ENCODE data around the gene PRKCE.

Gene PRKCE

GRCh38 chr2:45814951-45815621, 163.6 kb downstream of the PRKCE start:
- DNase-seq: no peak

DNA sequence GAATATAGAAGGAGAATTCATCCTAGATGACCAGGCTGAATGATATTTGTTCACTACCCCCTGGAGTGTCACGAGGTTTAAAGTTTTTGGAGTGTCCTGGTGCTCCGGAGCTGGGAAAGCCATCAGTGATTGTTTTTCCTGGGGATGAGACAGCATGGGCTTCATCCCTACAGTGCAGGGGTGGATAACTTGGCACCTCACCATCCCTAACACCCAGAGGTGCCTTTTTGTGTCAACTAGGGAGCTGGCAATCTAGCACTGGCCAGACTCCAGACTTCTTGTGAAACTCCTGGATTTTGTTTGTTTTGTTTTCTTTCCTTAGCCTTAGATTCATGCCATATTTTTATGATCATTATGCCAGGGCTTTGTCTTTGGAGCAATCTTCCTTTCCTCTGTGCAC, 164.8 kb downstream of the PRKCE start:
- DNase-seq: no peak

- DNase-seq: no peak
Observed at GRCh38 chr2:45818591-45818990, 167.1 kb downstream of the PRKCE start.

- DNase-seq: no peak
Observed at GRCh38 chr2:45820048-45820447, 168.6 kb downstream of the PRKCE start.

- no peak for DNase-seq
Observed at GRCh38 chr2:45821558-45822271, 170.2 kb downstream of the PRKCE start.

GRCh38 chr2:45822272-45822630, 170.8 kb downstream of the PRKCE start:
- DNase-seq: no peak

GRCh38 chr2:45823723-45824206, 172.3 kb downstream of the PRKCE start:
- no peak for DNase-seq

- DNase-seq: no peak
Observed at GRCh38 chr2:45825001-45825651, 173.7 kb downstream of the PRKCE start.

GRCh38 chr2:45826460-45826859, 175.0 kb downstream of the PRKCE start:
- no peak for DNase-seq

DNA sequence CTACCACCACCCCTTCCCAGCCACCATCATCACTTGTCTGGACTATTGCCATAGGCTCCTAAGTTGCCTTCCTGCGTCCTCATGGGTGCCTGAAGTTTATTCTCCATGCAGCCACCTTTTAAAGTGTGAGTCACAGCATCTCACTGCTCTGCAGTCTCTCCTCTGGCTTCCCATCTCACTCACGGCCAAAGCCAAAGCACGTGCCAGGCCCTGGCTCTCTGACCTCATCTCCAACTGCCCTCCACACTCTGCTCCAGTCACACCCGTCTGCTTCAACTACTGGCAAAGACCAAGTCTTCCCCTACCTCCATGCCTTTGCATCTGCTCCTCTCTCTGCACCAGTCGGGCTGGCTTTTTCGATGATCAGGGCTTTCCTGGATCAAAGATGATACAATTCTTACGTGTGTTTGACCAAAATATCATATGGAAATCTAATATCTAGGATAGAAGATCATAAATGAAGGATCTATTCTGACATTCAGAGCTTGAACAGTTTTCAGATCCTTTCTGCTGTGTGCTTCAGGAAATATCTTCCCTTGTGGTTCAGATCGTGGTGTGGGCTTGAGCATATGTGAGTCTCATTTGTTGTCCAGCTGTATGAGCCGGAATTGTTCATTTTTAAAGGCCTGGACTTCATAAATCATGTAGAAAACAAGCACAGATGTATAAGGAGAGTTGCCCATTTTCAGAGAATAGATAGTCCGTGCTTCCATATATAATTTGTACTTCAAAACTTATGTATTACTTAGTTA, 175.6 kb downstream of the PRKCE start:
- DNase-seq: no peak

DNA sequence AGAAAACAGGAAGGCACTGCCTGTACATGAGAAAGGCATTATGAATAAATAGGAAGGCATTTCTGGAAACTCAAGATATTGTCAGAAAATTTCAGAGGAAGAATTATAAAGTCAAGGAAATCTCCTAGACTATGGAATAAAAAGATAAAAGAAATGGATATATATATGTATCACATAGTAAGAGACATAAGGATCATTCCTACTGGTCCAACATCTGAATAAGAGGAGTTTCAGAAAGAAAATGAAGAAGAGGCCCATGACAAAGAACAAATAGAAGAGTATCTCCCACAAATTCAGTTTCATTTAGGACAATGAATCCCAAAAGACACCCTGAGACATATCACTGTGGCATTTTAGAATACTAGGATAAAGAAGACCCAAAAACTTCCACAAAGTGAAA, 178.8 kb downstream of the PRKCE start:
- DNase-seq: no peak

- no peak for DNase-seq
Observed at GRCh38 chr2:45833301-45833967, 182.0 kb downstream of the PRKCE start.

GRCh38 chr2:45833968-45834344, 182.5 kb downstream of the PRKCE start:
- no peak for DNase-seq

GRCh38 chr2:45834372-45834771, 182.9 kb downstream of the PRKCE start:
- no peak for DNase-seq

- DNase-seq: no peak
Observed at GRCh38 chr2:45834858-45835257, 183.4 kb downstream of the PRKCE start.

DNA sequence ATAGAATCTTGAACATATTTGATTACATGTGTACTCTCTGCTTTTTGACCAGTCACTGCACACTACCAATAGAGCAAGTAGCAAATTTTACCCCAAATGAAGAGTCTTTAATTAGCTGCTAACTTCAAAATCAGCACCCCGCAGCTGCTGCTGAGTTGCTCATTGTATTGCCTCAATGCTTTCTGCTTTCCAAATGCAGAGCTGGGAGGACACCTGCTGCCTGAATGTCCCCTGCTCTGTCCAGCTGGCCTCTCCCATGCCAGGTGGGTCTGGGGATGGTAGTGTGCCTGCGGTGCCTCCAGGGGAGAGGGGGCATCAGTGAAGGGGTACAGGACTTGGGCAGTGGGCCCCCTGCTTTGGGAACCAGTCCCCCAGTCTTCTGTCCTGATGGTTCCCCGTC, 184.8 kb downstream of the PRKCE start:
- DNase-seq: no peak

DNA sequence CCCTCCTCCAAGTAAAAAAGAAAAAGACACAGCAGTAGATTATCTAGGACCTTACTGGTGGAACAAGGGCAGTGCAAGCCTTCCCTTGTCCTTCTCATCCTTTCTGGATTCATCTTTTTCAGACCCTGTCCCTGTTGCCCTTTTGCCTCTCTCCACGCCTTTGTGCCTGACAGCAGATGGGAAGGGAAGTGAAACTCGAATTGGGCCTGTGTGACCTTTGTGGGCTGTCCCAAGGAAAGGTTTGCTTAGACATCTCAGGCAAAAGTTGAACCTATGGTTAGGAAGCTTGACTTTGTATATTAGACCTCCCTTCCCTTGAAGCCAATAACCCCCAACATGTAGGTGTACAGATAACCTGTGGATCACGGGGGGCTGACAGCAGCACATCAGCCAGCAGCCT, 185.3 kb downstream of the PRKCE start:
- DNase-seq: no peak

- no peak for DNase-seq
Observed at GRCh38 chr2:45837812-45838341, 186.4 kb downstream of the PRKCE start.

DNA sequence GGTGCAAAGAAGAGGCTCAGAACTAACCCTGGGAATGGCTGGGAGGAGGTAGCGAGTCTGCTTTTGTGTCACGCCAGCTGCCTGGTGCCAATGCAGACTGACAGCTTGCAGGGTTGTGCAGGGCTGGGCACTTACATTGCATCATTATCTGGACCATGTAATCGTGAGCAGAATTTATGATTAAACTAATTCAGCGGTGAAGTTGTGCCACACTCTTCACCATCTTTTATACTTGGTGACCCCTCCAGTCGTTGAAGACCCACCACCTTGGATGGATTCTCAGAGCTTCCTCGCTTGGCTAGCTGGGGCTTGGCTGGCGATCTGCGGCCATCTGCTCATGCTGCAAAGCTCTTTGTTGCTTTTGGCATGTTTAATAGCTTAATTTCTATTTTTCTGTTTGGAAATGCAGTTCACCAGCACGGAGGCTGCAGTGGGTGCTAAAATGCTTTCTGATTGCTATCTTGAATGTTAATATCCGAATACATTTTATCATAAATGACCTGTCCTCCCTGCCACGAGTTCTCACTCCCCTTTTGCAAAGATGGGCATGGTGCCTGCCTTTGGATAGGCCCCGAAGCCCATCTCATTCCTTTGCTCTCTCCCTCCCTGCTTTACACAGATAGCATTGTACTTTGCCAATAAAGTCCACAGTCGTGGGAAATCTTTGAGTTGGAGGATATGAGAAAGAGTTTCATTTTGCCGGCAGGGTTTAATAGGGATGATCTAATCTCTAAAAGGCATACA, 188.2 kb downstream of the PRKCE start:
- DNase-seq: no peak

GRCh38 chr2:45840481-45840880, 189.0 kb downstream of the PRKCE start:
- DNase-seq: no peak

- DNase-seq: no peak
Observed at GRCh38 chr2:45841752-45842407, 190.4 kb downstream of the PRKCE start.
